Inferior parietal cortex (tissue), 1 donor: ENCODE data around the gene PACRG.

Source experiments
- DNase-seq: peaks from one replicate; pipeline ENCODE4 v3.0.0-alpha.2; 2016; ENCODE audit errors: extremely low spot score

The PACRG gene

DNA sequence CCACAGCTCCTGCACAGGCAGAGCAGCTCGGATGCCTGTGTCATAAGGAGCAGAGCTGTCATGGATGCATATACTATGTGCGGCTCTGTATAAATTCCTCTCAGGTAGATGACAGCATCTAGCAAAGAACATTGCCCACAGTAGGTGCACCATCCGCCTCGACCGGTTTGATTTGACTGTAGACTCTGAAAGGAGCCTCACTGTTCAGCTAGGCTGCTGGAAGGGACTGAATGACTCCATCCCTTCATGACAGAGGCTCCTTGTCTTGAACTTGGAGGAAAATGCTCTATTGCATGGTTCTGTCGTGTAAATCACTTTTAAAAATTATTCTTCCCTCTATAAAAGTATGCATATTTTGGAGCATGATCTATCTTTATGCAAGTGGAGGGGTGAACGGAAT lies 557.9 kb downstream of the PACRG start:
- DNase-seq: no peak

DNA sequence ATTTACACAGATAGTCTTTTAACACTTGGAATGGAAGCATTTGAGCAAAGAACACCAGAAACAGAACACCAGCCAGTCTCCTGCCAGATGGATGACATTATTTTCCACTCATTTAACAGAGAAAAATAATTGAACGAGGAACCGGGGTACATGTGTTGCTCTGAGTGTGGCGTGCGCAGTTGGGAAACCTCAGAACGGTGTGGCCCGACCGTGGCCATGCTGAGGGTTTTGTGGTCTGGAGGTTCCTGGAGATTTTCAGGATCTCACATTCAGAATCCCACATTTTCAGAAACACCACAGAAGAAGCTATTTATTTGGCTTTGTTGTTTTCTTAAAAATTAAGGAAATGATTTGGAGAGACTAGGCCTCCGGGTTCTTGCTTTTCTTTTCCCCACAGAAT lies 559.9 kb downstream of the PACRG start:
- no peak for DNase-seq

DNA sequence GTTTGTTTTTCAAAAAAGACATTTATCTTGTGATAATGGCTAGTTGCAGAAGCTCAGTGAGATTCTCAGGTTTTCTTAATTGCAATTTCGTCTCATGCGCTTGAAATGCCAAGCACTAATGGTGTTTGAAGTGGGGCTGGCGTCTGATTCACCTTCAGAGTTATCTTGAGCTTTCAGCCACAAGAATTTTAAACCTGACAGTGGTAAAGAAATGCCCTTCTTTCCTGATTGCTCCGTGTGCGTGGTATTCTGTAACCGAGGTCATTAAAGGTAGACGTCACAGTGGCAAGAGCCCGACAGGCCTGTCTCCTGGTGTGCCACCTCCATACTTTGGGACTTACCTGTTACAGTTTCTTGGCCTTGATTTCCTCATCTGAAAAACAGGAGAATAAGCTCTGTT lies 560.3 kb downstream of the PACRG start:
- DNase-seq: no peak

DNA sequence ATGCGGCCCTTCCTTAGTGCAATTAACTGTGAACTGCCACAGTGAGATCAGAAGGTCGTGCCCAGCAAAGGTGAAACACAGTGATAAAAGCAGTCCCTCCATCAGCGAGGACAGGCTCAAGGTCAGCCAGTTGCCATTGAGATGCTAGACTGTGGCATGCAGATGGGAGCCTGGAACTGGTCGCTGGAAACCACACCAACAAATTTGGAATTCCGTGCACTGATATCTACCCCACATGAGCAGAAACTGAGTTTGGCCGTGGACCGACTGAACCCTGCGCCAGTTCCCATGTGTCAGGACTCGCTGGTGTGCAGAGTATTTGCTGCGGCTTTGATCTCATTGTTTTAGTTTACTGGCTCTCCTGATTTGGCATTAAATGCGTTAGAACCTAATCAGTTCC lies 561.1 kb downstream of the PACRG start:
- DNase-seq: no peak

DNA sequence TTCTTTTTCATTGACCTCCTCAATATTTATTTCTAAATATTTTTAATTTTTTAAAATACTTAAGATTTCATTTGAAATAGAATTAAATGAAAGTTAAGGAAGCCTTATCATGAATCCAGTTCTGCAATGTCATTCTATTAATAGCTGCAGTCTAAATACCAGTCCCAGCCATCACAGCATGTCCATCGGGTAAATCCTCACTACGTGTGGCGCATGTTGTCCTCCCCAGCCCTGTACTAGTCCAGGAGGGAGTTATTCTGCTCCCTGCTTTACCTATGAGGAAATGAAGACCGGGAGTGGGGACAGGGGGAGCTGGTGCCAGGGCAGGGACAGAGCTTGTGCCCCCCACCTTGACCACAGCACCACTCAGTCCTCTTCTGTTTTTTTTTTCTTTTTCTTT lies 561.7 kb downstream of the PACRG start:
- no peak for DNase-seq

DNA sequence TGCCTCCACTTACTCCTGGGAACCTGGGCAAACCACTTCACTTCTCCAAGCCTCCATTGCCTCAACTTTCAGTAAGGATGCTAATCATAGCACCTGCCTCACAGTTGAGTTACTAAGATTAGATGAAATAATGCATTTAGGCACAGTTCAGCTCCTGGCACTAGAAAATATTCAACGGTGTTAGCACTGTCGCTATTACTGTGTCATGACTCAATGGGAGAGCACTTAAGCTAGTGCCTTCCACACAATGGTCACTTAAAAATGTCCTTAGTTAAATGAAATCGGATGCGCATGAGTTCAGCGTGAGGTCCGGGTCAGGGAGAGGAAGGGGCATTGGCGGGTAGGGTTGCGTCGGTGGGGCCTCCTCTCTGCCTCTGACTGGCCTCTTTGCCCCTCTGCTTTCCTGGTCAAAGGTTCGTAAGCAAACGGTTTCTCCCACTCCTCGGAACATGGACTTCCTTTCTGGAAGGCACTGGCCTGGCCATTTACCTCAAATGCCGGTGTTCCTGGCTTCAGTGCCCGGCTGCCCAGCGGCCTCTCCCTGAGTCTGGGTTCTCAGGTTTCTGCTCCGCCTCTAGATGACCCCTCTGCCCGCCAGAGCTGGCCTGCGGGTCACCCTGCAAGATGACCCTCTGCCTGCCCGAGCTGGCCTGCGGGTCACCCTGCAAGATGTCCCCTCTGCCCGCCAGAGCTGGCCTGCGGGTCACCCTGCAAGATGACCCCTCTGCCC lies 562.9 kb downstream of the PACRG start:
- no peak for DNase-seq

DNA sequence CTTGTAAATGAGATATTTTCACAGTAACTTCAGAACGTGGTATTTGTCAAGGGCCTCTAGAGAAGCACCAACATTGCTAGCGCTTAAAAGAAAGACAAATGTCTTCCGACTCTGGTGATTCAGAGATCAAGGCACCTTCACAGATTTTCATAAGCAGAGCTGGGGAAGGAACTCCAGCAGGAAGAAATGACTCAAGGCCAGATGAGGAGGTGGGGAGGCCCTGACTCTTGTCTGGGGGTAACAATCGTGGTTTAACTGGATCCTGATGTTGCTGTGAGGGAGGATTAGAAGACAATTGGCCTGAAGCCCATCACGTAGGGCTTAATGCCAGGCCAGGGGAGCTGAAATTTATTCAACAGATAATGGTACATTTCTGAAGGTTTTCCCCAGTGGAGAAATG lies 563.8 kb downstream of the PACRG start:
- DNase-seq: no peak

DNA sequence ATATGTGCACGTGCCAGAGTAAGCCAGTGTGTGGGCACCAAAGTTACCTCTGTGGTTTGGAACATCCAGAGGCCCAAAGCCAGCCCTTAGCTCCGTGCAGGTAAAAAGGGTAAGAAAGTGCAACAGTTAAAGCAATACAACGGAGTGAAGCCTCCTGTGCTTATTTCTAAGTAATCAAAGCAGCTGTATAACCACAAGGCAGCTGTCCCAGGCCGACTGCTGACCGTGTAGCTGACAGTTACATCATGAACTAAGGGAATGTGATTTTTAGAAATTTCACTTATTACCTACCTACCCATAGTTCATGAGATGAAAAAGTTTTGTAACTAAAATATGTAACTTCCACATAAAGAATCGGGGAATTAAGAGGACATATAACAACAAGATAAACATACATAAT lies 565.5 kb downstream of the PACRG start:
- no peak for DNase-seq

DNA sequence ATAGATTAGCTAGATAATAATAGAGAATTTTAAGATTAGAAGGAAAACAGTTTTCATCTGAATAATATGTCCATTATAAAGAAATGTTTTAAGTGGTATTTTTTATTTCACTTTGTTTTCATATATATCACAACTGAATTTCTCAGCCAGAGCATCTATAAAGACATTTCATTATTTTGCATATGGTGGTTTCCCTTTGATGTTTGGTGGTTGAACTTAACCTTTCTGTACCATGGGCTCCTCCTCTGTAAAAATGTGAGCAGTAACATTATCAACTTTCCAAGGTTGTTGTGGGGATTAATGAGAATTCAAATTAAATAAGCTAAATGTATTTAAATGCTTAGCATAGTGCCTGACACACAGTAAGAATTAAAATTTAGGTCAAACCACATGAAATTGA lies 567.0 kb downstream of the PACRG start:
- no peak for DNase-seq

DNA sequence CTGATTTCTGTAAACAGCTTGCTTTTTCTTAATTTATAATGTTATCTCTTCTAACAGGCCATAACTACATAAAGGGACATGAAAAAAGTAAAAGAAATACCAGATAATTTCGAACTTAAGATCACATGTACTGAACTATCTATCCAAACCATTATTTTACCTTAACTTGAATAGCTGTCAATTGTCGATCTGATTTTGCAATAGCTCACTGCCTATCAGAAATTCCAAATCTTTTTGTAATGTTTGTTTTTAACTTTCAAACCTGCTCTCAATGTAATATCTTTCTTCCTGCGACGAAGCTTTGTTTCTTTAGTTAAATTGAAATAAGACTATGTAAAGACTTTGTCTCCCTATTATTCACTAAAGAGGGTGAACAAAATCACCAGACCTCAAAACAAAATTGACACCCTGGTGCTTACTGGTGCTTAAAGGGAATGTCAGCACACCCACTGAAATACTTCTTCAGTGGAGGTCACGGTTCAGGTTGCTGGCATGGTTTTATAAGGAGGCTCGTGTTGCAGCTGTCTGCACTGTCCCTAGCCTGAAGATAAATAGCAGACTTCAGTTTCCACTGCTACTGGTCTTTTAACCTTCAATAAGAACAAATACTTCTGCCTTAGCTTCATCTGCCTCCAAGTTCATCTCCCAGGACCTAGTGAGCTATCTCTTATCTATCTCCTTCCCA lies 569.2 kb downstream of the PACRG start:
- DNase-seq: no peak

DNA sequence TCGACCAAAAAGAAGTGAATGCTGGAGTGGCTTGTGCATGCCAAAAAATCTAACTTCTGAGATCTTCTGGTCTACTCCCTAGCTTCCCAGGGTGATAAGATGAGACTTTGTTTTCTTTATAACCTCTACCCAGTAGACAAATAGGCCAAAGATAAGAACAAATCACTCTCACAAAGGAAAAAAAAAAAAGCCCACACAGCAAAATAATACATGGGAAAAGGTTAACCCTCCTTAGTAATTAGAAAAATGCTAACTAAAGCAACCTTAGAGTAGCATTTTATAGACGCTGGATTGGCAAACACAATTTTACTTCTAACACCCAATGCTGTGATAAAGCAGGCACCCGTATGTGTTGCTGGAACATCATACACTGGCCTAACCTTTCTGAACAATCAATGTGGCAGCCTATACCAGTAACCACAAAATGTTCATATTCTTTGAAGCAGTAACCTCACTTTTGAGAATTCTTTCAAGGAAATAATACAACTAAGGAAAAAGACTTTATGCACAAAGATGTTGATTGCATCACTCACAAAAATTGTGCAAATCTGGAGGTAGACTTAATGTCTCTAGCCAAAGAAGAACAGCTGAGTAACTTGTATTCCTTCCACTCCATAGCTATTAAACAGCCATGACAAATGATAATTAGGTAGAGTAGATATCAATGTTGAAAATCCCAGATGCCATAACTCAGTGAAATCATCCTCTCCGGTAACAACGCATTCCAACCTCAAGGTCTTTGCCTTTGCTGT lies 570.5 kb downstream of the PACRG start:
- DNase-seq: no peak

DNA sequence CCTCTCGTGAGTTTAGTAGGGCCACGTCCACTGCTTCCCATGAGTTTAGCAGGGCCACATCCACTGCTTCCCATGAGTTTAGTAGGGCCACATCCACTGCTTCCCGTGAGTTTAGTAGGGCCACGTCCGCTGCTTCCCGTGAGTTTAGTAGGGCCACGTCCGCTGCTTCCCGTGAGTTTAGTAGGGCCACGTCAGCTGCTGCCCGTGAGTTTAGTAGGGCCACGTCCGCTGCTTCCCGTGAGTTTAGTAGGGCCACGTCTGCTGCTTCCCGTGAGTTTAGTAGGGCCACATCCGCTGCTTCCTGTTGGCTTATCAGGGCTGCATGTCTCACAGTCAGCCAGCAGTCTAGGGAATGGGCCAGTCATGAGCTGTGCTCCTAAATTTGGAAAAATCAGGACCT lies 573.1 kb downstream of the PACRG start:
- DNase-seq: no peak

DNA sequence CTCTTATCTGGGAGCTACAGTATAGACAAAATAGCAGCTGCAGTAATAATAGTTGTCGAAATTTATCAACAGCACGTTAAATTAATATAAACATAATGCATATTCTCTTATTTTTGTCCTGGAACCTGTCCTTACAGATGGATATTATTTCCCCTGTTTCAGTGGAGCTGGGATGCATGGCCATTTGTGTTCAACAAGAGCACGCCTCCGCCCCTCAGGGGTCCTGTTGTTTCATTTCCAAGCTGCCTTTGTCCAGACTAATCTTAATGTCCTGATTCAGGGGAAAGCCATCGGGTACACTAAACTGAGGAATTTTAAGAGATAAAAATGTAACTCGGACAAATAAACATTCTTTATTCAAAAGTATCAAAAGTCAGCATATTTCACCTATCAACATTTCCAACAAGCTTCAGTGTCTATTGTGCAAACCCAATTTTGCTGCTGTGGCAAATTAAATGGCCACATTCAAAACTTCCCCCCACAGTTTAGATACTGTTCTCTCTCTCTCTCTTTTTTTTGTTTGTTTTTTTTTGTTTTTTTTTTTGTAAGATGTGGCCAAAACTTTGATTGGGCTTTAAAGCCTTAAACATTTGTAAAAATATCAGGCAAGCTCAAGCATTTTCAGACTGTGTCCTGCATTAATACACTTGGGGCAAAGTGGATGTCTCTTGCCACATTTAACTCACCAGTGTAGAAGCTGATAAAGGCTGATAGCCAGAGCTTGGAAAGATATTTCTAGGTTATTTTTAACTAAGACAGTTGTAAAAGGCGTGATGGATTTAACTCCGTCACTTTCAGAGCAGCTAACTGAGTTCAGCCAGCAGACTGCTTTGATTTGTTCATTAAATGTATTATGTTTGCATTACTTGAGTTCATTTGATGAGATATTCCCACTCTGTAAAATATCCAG lies 574.2 kb downstream of the PACRG start:
- no peak for DNase-seq

DNA sequence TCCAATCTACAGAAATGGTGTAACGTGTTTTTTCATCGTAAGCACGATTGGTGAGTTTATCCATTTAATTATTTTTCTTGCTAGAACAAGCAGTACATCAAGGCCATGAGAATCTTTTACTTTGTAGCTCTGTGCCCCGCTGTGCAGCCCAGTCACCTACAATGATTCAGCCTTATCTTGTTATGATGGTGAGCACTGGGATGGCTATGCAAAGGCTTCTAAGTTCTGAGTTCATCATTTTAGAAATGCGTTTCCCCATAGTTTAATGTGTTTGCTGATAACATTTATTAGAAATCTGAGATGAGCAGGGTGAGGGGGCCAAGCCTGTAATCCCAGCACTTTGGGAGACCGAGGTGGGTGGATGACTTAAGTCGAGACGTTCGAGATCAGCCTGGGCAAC lies 575.0 kb downstream of the PACRG start:
- DNase-seq: no peak

DNA sequence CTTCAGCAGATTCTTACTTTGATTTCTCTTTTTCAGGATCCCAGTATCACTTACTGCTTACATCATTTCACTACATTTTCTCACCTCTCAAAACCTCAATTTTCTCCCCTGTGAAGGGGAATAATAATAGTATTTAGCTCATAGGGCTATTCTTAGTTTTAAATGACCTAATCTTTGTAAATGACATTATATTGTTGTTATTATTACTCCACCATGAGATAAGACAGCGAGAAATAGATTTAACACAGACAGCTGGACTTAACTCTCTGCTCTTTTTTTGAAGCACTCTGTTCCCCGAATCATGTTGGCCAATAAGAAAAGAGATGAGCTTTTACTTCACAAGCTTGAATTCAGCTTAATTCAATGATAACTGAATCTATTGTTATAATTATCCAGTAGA lies 578.2 kb downstream of the PACRG start:
- no peak for DNase-seq

DNA sequence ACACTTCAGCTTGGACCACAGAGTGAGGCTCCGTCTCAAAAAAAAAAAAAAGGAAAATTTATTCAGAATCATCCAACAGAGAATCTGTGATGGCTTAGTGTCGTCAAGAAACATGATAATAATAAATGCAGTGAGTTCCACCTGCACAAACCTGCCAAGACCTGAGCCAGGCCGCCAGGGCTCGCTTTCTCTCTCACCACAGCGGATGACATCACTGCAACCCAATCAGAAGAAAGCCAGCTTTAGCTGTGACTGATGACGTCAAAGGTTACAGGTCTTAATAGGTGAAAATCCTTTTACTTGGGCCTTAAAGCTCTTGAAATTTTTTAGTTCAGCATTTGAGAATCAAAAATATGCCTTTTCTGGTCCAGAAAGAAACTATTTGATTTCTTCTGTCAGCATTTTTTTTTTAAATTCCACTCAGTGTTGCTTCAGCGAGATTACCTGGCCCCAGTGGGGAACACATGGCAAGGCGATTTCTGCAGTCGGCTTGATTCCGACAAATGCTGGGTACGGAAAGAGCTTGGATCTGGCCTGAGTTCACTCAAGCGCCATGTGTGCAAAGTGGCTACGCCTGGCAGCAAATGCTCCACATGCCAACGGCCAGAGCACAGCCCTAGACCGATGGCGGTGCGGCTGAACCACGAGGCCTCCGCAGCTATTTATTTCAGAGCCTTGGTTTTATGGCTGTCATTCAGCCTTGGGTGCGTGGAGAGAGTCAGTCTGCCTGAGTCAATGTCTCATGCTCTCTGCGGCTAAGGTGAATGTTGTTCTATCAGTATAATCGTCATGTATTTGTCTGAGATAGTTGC lies 581.1 kb downstream of the PACRG start:
- no peak for DNase-seq

DNA sequence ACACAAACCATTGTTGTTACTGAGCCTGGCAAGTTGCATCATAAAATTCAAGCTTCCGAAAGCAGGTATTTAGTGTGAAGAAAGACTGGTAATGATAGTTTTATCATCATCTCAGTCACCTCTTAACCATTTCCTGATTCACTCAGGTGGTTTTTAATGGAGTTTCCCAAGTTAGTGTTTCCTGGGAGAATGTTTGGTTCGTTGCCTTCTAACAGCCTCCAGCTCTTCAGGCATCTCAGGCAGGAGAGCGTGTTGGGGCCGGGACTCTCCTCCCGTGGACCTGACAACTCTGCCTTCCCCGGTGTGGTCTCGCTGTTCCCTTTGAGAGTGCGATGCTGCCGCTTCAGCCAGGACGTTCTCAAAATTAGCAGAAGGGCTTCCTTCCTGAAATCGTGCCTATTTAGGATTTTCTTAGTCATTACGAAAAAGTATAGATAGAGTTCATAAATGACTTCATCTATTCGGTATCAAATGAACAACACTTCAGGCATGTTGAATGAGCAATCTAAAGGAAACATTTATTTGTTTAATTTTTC lies 581.8 kb downstream of the PACRG start:
- no peak for DNase-seq

DNA sequence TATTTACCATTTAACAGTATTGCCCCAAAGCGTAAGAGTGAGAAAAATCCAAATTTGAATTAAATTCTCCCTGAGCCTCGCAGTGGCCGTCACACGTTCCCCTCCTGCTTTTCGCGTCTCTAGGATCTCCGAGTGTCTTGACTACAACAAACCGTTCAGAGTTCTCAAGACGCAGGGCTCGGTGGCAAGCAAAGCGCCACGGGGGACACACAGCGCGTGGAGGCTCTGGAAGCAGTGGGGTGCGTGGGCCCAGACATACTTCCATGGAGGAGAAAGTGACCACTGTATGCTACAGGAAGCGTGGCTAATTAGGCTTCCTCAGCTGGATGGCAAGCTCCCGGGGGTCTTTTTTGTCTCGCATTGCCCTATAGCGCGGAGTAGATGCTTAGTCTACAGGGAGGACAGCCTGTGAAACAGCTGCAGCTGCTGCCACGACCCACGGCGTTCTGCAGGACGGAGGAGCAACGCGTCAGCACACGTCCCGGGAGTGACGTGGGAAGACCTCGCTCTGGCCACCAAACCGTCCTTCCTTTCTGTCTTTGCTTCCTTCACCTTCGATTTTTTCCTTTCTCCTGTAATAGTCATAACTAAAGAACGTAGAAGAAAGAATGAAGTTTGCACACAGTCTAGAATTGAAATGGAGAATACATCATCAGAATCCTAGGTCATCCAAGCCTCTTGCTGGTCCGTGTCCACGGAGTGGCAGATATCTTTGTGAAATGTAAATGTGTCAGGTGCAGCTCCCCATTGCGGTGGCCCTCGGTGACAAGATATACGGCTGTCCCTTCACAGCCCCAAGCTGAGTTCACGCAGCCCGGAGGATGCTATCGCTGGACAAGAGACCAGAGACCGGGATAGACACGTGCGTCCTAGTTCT lies 582.6 kb downstream of the PACRG start:
- no peak for DNase-seq

DNA sequence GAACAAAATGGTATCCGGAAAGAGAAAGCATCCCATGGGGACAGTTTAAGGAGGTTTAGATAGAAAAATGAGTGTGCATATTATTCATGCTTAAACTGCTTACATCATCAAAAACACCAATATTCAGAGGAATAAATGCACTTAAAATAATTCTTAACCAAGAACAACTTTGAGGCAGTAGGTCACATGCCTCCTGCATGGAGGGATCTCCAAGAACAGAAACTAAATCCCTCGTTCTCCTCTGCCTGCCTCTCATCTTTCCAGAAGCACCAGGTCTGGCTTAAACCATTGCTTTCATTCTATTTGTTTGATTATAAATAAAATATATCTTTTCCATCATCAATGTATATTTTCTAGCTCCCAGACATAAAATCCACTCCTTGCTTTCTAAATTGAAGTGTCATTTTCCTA lies 583.2 kb downstream of the PACRG start:
- no peak for DNase-seq

DNA sequence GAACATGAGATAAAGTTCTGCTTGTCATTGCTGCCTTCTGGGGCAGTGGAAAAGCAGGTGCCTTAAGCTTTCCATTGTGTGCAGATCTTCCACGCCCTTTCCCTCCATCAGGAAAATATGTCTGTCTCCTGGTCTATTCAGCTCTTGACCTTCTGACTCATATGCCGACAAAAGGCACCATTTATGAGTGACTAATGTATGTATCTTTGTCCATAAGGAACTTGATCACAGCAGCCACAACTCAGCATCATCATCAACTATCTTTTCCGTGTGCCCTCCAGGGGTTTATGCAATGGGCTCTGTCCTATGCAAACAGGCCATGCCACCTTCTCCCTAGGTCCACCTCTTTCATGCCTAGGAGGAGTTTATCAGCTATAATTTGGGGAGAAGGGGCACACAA lies 584.1 kb downstream of the PACRG start:
- DNase-seq: no peak
